Heart left ventricle (tissue), 16 donors: ENCODE data around the gene APOC4. TPM values are rescaled to one million over a fixed set of nuclear protein-coding genes. Genes with fewer than 3 reads are reported as not detected.

ENCODE experiments used
- ATAC-seq, 4 donors: fragments of 200-7000 bp; cut with Tn5 transposase; one replicate each; pipeline ENCODE4 v1.9.1; 2020 to 2022; ENCODE audit warnings: moderate library complexity in 4 of 4, mild to moderate bottlenecking in 3 of 4, moderate number of reproducible peaks in 1 of 4
- DNase-seq, 5 donors: peaks; one replicate each; pipeline ENCODE4 v3.0.0-alpha.2; 2020
- H3K27ac ChIP-seq, 12 donors: fragments of 200-600 bp; sonication (generic) in 4 of 12; one replicate each; pipeline versions ENCODE4 v1.5.0 to v1.8.0; 2016 to 2022; ENCODE audit warnings: mild to moderate bottlenecking in 2 of 12
- H3K27me3 ChIP-seq, 9 donors: fragments of 200-600 bp; sonication (generic) in 2 of 9; one replicate each; pipeline versions ENCODE4 v1.5.1 to v1.8.0; 2016 to 2022; ENCODE audit warnings: mild to moderate bottlenecking in 3 of 9
- H3K36me3 ChIP-seq, 9 donors: fragments of 200-600 bp; sonication (generic) in 2 of 9; one replicate each; pipeline versions ENCODE4 v1.5.0 to v1.8.0; 2018 to 2022; ENCODE audit warnings: mild to moderate bottlenecking in 2 of 9
- H3K4me1 ChIP-seq, 12 donors: fragments of 200-600 bp; sonication (generic) in 4 of 12; one replicate each; pipeline versions ENCODE4 v1.5.0 to v1.8.0; 2016 to 2022; ENCODE audit warnings: mild to moderate bottlenecking in 3 of 12
- H3K4me3 ChIP-seq, 12 donors: fragments of 200-600 bp; sonication (generic) in 4 of 12; one replicate each; pipeline versions ENCODE4 v1.5.0 to v1.8.0; 2017 to 2022; ENCODE audit warnings: mild to moderate bottlenecking in 9 of 12, moderate library complexity in 4 of 12
- H3K9me3 ChIP-seq, 12 donors: fragments of 200-600 bp; sonication (generic) in 4 of 12; one replicate each; pipeline versions ENCODE4 v1.5.0 to v1.8.0; 2016 to 2022; ENCODE audit warnings: mild to moderate bottlenecking in 1 of 12
- POLR2A ChIP-seq, 2 donors: fragments of 450-650 bp; IDR thresholded peaks; one replicate each; pipeline ENCODE4 v1.6.1; 2017; ENCODE audit warnings: antibody characterized with exemption in 2 of 2, mild to moderate bottlenecking in 2 of 2, moderate library complexity in 2 of 2
- WGBS, 4 donors: extraction: QIAGEN DNeasy Blood & Tissue Kit in 2 of 4; methylation state at CpG; one replicate each; pipeline versions ENCODE4 v1.1.5 to v1.1.7; 2013 to 2018; 5-methylcytosine and 5-hydroxymethylcytosine counted together
- intact Hi-C, 10 donors: fragments of 100-400 bp; cut with DNase I; formaldehyde crosslinking; loops; one replicate each; pipeline versions ENCODE4 v1.11.1 to v1.14.2; 2022
- polyA plus RNA-seq, 2 donors: library from polyadenylated mRNA; stranded (reverse); fragments of 200-250 nt; gene quantifications; one replicate each; pipeline ENCODE4 v1.2.3, GENCODE V29; 2013
- total RNA-seq, 9 donors: library from RNA; depleted of rRNA in 2 of 9; stranded (reverse); fragments of >200 nt in 2 of 9; fragmentation: NEBNext Ultra II Directional in 3 of 9; extraction: Animal tissue kit (Norgen Biotek cat#: 25700) in 3 of 9; gene quantifications; one replicate each; pipeline versions ENCODE4 v1.1.0 to v1.2.4, GENCODE V29; 2016 to 2023
- TF ChIP-seq, protein P1 (sequence below), 12 donors: fragments of 200-600 bp; sonication (generic) in 4 of 12; IDR thresholded peaks; one replicate each; pipeline versions ENCODE4 v1.5.0 to v1.8.0; 2018 to 2022; ENCODE audit warnings: antibody characterized with exemption in 12 of 12, mild to moderate bottlenecking in 5 of 12
- donor health status: ischemic (EF 13 %, LVEDD 7.1; RV severe dilation, severe dysfunction).
- donor health status: healthy with polysubstance abuse.
- donor health status: DM: no; HTN: yes; CAD: no.
- donor health status: DM: no; HTN: no; CAD: no.
- donor health status: ischemic (EF 25% LVEDD 6.9; RV normal size, moderate dysfunction).
- donor health status: ischemic (EF 25% LVEDD 5.7; RV mildly dilated, moderate dysfunction).
- donor health status: healthy.
- donor health status: DM: yes; HTN: yes; CAD: no.
- donor health status: ischemic (EF 35%, LVEDD 5.7; RV mildly dilated, moderate dysfunction).
- donor health status: nonischemic (EF 11% LVEDD 7.7; RV severe dilation, severe dysfunction).
- donor health status: DM: yes; HTN: yes; CAD: no.
- donor health status: PGD.
- donor health status: ischemic (EF 29% LVEDD 5.4; RV normal size, mild dysfunction).
- donor health status: nonischemic (EF 23%, LVEDD 6.1; RV moderate dilation, normal function).

The APOC4 gene
- total and polyA plus RNA-seq, 11 donors, result not detected

DNA sequence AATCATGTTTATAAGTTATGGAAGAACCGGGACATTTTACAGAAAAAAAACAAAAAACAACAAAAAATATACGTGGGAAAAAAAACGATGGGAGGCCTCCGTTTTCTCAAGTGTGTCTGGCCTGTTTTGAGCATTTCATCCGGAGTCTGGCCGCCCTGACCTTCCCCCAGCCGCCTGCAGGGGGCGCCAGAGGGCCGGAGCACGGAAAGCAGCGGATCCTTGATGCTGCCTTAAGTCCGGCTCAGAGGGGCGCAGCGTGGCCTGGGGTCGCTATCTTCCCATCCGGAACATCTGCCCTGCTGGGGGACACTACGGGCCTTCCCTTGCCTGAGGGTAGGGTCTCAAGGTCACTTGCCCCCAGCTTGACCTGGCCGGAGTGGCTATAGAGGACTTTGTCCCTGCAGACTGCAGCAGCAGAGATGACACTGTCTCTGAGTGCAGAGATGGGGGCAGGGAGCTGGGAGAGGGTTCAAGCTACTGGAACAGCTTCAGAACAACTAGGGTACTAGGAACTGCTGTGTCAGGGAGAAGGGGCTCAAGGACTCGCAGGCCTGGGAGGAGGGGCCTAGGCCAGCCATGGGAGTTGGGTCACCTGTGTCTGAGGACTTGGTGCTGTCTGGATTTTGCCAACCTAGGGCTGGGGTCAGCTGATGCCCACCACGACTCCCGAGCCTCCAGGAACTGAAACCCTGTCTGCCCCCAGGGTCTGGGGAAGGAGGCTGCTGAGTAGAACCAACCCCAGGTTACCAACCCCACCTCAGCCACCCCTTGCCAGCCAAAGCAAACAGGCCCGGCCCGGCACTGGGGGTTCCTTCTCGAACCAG is 38.2 kb upstream of the APOC4 start:
- Histone ChIP-seq H3K9me3 (no peaks in the 10 kb centered on the region), H3K27ac (no peak overlapping the region), H3K4me1 (peaks cover 0 to 23% (median 6%) of the 10 kb centered on the region in 12 donors), H3K36me3 (peaks cover 0 to 43% (median 34%) of the 10 kb centered on the region in 9 donors), H3K27me3 (peaks cover 0 to 34% (median 15%) of the 10 kb centered on the region in 9 donors), H3K4me3 (no peak overlapping the region)
- ATAC-seq, result peak; percentile 48 to 79 (median 68)
- intact Hi-C loops, result loop anchor here (1.0 to 10.0 kb wide), 13 partner anchors 43 to 441 kb away; partner anchors contain the start of genes APOC2 (in 1 of the 10), CLPTM1 (in 1 of the 10), EXOC3L2 (in 1 of the 10) and KLC3 (in 1 of the 10)
- peak; percentile 59 to 87 (median 65) for DNase-seq
- 19 to 24% (median 21%) methylated on average over 18 to 24 of the region's 24 CpGs for WGBS, 4 donors
- no peak for TF ChIP-seq POLR2A (IDR thresholded peaks at IDR 0.05)
- TF ChIP-seq, protein P1, sequence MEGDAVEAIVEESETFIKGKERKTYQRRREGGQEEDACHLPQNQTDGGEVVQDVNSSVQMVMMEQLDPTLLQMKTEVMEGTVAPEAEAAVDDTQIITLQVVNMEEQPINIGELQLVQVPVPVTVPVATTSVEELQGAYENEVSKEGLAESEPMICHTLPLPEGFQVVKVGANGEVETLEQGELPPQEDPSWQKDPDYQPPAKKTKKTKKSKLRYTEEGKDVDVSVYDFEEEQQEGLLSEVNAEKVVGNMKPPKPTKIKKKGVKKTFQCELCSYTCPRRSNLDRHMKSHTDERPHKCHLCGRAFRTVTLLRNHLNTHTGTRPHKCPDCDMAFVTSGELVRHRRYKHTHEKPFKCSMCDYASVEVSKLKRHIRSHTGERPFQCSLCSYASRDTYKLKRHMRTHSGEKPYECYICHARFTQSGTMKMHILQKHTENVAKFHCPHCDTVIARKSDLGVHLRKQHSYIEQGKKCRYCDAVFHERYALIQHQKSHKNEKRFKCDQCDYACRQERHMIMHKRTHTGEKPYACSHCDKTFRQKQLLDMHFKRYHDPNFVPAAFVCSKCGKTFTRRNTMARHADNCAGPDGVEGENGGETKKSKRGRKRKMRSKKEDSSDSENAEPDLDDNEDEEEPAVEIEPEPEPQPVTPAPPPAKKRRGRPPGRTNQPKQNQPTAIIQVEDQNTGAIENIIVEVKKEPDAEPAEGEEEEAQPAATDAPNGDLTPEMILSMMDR (IDR thresholded peaks at IDR 0.05), result peak; percentile 94 to 100 (median 99)

DNA sequence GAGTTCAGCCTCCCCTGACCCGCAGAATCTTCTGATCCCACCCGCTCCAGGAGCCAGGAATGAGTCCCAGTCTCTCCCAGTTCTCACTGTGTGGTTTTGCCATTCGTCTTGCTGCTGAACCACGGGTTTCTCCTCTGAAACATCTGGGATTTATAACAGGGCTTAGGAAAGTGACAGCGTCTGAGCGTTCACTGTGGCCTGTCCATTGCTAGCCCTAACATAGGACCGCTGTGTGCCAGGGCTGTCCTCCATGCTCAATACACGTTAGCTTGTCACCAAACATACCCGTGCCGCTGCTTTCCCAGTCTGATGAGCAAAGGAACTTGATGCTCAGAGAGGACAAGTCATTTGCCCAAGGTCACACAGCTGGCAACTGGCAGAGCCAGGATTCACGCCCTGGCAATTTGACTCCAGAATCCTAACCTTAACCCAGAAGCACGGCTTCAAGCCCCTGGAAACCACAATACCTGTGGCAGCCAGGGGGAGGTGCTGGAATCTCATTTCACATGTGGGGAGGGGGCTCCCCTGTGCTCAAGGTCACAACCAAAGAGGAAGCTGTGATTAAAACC is 37.5 kb upstream of the APOC4 start:
- intact Hi-C loops, result loop anchor here in 9 of 10 donors (2.0 to 10.0 kb wide), 11 partner anchors 42 to 440 kb away; partner anchors contain the start of genes APOC2 (in 1 of the 9), CLPTM1 (in 1 of the 9), EXOC3L2 (in 1 of the 9) and KLC3 (in 1 of the 9)
- Histone ChIP-seq H3K27ac (no peak overlapping the region), H3K36me3 (peaks cover 0 to 40% (median 34%) of the 10 kb centered on the region in 9 donors), H3K4me1 (peaks cover 0 to 23% (median 6%) of the 10 kb centered on the region in 12 donors), H3K4me3 (no peak overlapping the region), H3K9me3 (no peaks in the 10 kb centered on the region), H3K27me3 (peaks cover 0 to 34% (median 15%) of the 10 kb centered on the region in 9 donors)
- ATAC-seq (peak in 1 of 4 donors; percentile 7), DNase-seq (no peak)
- WGBS, 4 donors, result 67 to 83% (median 70%) methylated on average over 12 of the region's 12 CpGs
- no peak for TF ChIP-seq POLR2A (IDR thresholded peaks at IDR 0.05)
- TF ChIP-seq, protein P1 (IDR thresholded peaks at IDR 0.05), result no peak

DNA sequence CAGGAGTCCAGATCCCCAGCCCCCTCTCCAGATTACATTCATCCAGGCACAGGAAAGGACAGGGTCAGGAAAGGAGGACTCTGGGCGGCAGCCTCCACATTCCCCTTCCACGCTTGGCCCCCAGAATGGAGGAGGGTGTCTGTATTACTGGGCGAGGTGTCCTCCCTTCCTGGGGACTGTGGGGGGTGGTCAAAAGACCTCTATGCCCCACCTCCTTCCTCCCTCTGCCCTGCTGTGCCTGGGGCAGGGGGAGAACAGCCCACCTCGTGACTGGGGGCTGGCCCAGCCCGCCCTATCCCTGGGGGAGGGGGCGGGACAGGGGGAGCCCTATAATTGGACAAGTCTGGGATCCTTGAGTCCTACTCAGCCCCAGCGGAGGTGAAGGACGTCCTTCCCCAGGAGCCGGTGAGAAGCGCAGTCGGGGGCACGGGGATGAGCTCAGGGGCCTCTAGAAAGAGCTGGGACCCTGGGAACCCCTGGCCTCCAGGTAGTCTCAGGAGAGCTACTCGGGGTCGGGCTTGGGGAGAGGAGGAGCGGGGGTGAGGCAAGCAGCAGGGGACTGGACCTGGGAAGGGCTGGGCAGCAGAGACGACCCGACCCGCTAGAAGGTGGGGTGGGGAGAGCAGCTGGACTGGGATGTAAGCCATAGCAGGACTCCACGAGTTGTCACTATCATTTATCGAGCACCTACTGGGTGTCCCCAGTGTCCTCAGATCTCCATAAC is 36.4 kb upstream of the APOC4 start, which contains the start of gene APOE:
Gene APOE, plus strand, starts transcription at position 360 of the 724 bp plus-strand sequence. CDS start 829 bp downstream, outside the sequence.
- intact Hi-C loops, result loop anchor here in 7 of 10 donors (2.0 to 10.0 kb wide), 7 partner anchors 41 to 439 kb away; partner anchors contain the start of genes APOC2 (in 1 of the 7), CLPTM1 (in 1 of the 7) and KLC3 (in 1 of the 7)
- no peak for DNase-seq
- peak within 1 kb of the TSS in 9 of 12 donors; percentile 6 to 48 (median 41) for H3K4me3 ChIP-seq

More for the DNA sequence above, 36.4 kb upstream of the APOC4 start, which contains the start of gene APOE:
- peak within 1 kb of the TSS in 2 of 12 donors; percentile 29 to 34 for H3K27ac ChIP-seq
- TF ChIP-seq, protein P1 (IDR thresholded peaks at IDR 0.05), result no peak
- no peak for TF ChIP-seq POLR2A (IDR thresholded peaks at IDR 0.05)
- peaks cover 0 to 23% (median 8%) of the 10 kb centered on the region in 12 donors for H3K4me1 ChIP-seq
- peak in 1 of 4 donors; percentile 17 for ATAC-seq
- H3K9me3 ChIP-seq, result no peaks in the 10 kb centered on the region
- 1 to 2% (median 1%) methylated on average over 9 to 20 of the region's 20 CpGs for WGBS, 4 donors
- peaks cover 0 to 29% (median 25%) of the 10 kb centered on the region in 9 donors for H3K36me3 ChIP-seq
- H3K27me3 ChIP-seq, result peaks cover 0 to 34% (median 15%) of the 10 kb centered on the region in 9 donors
